Hematopoietic multipotent progenitor cell treated with erythropoietin and hydrocortisone succinate and interleukin-3 and kit ligand, for 4 days (in vitro differentiated cells): ENCODE results near the gene RASSF4.

ENCODE experiments used
- DNase-seq: peaks from one replicate; pipeline ENCODE4 v3.0.0-alpha.2; 2015

RASSF4 gene

GRCh38 chr10:45015590-45015989 lies 56.0 kb downstream of the RASSF4 start:
- DNase-seq, result no peak

DNA sequence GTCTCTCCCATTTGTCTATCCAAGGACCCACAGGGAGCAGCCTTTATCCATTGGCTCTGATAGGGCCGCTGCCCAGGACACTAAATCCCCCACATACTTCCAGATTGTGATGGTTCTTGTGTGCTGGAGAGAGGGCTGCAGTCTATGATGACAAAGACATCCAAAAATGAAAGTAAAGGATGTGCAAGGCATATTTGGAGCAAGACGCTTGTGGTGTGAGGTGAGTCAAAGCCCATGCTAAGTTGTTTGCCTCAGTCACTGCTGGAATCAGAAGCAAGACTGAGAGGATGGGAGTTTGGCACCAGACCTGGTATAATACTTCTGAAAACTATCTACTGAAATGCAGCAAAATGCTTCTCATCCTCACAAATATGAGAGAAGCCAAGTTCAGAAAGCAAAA lies 63.8 kb downstream of the RASSF4 start:
- DNase-seq, result no peak

DNA sequence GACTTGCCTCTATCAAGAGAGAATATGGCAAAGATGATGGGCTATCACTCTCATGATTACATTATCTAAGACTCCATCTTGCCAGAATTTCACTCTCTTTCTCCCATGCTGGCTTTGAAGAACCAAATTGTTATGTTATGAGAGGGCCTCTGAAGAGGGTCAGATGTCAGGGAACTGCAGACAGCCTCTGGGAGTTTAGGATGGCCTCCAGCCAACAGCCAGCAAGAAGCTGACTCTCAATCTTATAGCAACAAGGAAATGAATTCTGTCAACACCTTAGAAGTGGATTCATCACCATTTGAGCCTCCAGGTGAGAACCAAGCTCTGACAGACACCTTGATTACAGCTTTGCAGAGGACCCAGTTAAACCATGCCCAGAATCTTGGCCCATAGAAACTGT lies 74.7 kb downstream of the RASSF4 start:
- no peak for DNase-seq

DNA sequence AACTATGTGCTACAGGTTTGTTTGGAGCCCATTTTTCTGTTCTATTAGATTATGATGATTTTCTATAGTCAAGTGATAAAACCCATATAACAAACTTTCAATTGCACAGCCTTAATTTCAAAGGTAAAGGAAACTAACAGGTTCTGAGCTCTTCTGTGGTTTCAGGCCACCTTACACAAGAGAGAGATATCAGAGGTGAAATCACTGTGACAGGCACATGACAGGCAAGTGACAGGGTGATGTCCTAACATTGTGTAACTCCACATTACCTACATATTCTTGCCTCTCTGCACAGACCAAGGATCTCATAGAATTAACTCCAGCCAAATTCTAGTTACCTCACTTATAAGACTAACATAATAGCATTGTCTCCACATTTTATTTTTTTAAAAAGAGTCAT lies 76.1 kb downstream of the RASSF4 start:
- no peak for DNase-seq

GRCh38 chr10:45040921-45041542 lies 81.4 kb downstream of the RASSF4 start:
- DNase-seq, result no peak

DNA sequence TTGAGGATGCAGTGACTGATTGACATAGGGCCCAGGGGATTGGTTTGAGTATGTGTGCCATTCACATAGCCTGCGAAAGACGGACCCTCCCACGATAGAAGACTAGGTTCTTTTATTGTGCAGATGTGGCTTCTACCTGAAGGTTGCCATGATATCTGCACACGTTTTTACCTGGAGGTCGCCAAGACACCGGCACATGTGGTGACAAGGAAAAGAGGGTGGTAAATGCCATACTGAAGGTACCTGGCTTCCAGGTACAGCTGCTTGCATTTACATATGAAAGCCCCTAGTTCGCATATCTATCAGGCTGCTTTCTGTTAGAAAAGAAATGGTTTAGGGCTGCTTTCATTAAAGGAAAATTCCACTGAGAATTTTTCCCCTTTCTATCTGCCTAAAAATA lies 84.7 kb downstream of the RASSF4 start:
- no peak for DNase-seq
